GOT3 (cell line): ENCODE measurements around the gene SMURF2.

Experiments used
- DNase-seq: peaks from one replicate; lab custom pipeline; 2025; ENCODE audit warnings: mixed read lengths; lab: John Stamatoyannopoulos, UW

SMURF2 gene

GRCh38 chr17:64503821-64504768 lies 158.0 kb downstream of the SMURF2 start:
- no peak for DNase-seq

DNA sequence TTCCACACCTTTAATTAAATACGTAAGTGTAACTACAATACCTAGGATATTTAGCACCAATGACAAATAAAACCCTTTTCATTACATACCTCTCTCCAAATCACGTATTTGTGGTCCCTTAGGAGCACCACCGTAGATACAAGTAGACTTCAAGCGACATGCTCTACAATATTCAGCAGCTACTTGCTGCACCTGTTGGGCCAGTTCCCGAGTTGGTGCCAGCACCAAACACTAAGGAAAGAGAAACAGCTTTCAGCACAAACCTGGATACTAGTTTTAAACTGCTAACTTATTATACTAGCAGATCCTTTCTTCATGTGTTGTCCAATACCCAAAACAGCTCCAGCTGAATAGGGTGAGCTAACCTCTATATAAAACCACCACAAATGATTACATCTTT lies 158.8 kb downstream of the SMURF2 start:
- DNase-seq, result no peak

- no peak for DNase-seq
Observed at GRCh38 chr17:64502809-64503208, 159.3 kb downstream of the SMURF2 start.

- DNase-seq, result no peak
Observed at GRCh38 chr17:64502021-64502420, 160.1 kb downstream of the SMURF2 start.

GRCh38 chr17:64500862-64501765 lies 161.0 kb downstream of the SMURF2 start:
- no peak for DNase-seq

DNA sequence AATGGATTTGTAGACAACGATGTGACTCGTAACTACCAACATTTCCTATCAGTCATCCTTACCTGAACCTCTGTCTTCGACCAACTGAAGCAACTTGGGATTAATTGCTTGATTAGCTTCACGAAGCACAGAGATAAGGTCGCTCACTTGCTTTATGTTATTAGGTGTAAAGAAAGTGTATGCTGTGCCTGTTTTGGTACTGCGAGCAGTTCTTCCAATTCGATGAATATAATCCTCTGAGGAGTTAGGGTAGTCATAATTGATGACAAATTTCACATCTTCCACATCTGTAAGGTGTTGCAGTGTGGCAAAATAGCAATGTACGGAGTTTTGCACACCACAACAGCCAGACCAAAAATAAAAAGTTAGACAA lies 161.6 kb downstream of the SMURF2 start:
- DNase-seq, result no peak

GRCh38 chr17:64499805-64500486 lies 162.2 kb downstream of the SMURF2 start:
- no peak for DNase-seq

GRCh38 chr17:64498308-64499203 lies 163.6 kb downstream of the SMURF2 start:
- DNase-seq, result no peak

DNA sequence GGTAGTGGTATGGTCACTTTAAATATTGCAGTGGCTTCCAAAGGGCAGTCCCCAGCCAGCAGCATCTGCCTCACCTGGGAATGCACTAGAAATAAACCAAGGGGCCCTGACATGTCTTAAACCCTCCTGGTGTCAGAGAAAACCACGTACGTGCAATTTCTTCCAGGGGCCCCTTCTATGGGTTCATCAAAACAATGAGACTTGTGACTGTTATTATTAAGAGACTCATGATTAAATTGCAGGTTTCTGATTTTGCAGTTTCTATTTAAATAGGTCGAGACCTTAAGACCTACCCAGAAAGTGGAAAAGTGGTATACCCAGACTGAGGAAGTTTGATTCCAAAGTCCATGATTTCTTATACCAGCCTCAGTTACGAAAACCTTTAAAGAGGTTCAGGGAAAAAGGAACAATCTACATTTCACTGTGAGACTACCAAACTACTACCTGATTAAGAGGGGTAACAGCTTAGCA lies 164.5 kb downstream of the SMURF2 start:
- no peak for DNase-seq

DNA sequence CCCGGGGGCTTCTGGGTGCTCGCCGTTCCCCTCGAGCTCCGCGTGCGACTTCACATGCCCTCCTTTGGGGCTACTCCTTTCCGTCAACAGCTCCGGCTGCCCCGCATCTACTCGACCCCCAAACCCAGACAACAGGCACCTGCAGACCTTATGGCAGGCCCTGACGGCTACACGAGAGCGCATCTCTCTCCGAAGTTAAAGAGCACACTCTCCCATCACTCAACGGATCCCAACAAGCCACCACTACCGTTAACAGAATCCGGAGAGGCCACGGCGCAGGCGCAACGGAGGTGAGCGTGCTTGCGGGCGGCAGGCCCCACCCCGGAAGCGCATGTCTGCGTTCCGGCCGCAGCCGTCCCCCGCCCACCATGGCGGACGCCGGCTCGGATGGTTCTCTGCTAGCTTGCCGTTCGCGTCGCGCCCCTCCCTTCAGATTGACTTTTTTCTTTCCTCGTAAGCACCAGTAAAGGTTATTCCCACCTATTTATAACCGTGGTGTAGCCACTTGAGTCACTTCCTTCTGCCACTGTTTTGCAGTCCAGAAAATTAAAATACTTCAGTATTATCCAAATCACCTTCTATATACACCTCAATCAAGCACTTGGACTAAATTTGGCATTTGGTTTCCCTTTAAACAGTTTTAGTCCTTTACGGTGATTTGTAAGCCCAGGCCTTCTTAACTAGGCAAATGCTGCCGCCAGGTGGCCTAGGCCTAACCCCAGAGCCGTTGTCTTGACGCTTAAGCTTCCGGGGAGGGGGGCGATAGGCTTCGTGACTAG lies 165.1 kb downstream of the SMURF2 start, which contains the start of gene POLG2:
TSS of gene POLG2 (minus strand) at position 269 of the 779 bp plus-strand sequence. CDS start at position 183, 86 bp downstream.
- peak; percentile 64 for DNase-seq

- DNase-seq, result no peak
Observed at GRCh38 chr17:64496348-64496785, 165.7 kb downstream of the SMURF2 start.
